Fibroblast of skin of left biceps (primary cell): Measurements from ENCODE around the gene SEMA3E.

ENCODE experiments used
- DNase-seq, 2 experiments: peaks; one replicate each; pipeline ENCODE4 v3.0.0-alpha.2; 2013; ENCODE audit warnings: low read depth in 2 of 2

Gene SEMA3E

DNA sequence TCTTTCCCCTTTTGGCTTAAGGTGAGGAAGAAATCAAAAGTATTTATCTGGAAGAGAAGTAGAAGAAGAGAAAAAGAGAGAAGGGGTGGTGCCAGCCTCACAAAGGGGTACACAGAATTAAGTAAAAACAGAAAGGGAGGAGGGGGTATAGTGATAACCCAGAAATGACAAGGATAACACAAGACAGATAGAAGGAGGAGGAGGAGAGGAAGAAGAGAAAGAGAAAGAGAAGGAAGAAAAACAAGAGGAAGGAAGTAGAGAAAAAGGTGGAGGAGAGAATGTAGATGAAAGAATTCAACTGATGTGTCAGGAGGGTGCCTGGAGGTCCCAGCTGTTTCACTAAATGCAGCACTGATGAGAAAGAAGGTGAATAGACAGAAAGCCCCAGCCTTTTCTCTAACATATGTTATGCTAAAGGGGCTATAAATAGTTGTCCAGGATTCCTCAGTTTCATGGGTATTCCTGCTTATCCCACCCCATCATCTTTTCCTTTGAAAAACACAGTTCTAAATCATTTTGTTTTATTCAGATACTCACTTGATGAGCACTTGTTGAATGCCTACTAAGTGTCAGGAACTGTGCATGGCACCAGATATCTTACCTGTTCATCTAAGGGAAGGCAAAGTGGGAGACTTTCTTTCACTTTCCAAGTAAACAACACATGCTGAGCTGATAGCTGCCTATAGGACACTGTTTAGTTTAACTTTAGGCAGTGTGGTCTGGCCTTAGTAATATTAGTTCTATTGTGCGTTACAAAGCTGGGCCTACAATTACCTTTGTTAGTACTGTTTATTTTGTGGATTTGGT, 8.0 kb downstream of the SEMA3E start:
- DNase-seq = no peak

DNA sequence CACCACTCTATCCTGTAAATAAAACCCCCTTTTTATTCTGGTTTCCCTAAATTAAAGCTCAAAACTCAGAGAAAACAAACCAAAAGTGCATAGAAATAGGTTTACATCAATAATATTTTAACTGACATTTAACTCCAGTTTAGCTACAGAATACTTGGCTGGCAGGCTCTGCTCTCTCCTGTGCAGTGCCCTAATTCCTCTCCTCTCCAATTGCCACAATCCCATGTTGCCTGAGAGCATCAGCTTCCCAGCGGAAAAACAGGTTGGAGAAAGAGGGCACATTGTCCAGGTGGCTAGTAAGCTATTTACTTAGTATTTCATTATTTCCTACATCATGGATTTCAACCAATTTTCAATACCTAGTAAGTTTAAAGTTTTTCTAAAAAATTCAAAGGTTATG, 8.7 kb downstream of the SEMA3E start:
- no peak for DNase-seq

DNA sequence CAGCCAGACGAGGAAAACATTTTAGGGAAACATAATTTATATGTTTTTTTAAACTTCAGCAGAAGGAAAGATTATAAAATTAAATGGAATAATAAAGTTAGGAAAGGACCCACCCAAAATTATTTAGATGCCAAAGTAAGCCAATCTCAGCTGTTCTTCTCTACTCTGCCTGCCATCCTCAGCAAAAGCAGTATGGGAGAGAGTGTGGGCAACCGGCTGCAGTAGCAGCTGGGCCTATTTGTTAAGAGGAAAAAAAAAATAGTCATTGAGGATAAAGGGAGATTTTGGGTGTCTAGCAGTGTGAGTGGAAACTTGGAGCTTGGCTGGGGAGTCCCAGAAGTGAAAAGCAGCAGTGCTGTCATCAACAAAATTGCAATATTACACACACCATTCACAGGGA, 15.4 kb downstream of the SEMA3E start:
- DNase-seq = no peak

DNA sequence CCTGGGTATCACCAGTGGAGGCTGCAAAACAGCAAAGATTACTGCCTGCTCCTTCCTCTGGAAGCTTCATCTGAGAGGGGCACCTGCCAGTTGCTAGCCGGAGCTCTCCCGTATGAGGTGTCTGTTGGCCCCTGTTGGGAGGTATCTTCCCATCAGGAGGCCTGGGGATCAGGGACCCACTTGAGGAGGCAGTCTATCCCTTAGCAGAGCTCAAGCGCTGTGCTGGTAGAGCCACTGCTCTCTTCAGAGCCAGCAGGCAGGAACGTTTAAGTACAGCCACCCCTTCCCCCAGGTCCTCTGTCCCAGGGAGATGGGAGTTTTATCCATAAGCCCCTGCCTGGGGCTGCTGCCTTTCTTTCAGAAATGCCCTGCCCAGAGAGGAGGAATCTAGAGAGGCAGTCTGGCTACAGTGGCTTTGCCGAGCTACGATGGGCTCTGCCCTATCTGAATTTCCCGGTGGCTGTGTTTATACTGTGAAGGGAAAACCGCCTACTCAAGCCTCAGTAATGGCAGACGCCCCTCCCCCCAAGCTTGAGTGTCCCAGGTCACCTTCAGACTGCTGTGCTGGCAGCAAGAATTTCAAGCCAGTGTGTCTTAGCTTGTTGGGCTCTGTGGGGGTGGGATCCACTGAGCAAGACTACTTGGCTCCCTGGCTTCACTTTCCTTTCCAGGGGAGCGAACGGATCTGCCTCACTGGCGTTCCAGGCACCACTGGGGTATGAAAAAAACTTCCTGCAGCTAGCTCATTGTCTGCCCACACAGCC, 19.6 kb downstream of the SEMA3E start:
- no peak for DNase-seq

DNA sequence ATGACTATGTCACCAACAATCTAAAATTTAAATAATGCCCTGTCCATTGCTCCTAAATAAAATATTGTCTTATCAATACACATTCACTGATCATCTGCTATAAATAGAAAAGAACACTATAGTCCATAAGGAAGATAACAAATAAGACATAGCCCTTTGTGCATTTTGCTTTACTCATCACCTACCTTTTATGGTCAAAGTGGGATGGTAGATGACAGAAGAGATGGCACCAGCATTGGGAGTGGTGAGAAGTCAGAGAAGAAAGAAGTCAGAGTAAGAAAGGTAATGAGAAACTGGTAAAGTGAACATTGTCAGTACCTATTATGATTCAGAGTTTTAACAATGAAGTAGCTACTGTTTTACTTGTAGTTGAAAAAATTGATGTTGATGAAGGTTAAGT, 31.1 kb downstream of the SEMA3E start:
- no peak for DNase-seq

DNA sequence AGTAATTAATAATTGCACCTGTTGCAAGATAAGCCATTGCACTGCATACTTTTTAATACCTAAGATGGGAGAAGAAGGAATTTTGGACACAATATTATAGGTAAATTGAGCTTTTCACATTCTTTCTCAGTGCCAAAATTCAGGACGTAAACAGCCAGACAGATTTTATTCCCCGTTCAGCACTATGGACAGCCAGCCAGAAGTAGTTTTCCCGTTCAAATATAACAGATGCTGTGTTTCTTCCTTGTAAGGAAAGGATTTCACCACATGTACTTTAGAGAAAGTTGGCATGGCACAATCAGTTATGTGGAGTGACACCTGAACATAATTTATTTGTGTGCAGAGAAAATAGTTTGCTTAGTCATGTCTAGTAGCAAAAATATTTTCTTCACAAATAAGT, 34.8 kb downstream of the SEMA3E start:
- peak in 1 of 2 experiments; percentile 1 for DNase-seq

DNA sequence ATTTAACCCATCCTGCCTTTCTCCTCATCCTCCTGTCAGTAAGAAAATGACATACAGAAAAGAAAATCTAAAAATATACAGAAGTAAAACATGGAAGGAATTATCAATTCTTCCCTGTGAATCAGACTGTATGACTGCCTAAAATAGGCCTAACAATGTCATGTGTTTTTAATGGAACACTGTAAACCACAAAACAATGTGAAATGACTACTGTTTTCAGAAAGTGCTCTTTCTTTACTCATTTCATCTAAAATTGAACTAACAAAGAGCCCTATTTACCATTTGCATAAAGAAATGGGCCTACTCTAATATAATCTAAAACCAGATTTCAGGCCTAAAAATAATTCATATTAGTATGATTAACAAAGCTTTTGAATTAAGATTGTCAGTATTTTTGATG, 35.7 kb downstream of the SEMA3E start:
- no peak for DNase-seq

DNA sequence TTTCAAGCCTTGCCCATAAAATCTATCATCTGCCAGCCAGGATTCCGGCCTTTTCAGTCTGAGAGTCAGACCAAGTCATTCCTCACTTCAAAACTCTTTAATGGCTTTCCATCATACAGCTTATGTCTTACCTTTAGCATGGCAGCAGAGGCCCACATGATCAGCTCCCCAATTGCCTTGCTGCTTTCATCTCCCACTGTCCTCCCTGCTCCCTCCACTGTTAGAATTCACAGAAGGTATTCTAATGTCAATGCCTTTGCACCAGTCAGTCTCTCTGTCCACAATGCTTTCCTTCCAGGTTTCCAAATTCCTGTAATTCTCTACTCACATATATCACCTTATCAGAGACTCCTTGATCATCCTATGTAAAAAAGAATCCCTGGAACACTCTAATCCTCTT, 37.2 kb downstream of the SEMA3E start:
- no peak for DNase-seq

DNA sequence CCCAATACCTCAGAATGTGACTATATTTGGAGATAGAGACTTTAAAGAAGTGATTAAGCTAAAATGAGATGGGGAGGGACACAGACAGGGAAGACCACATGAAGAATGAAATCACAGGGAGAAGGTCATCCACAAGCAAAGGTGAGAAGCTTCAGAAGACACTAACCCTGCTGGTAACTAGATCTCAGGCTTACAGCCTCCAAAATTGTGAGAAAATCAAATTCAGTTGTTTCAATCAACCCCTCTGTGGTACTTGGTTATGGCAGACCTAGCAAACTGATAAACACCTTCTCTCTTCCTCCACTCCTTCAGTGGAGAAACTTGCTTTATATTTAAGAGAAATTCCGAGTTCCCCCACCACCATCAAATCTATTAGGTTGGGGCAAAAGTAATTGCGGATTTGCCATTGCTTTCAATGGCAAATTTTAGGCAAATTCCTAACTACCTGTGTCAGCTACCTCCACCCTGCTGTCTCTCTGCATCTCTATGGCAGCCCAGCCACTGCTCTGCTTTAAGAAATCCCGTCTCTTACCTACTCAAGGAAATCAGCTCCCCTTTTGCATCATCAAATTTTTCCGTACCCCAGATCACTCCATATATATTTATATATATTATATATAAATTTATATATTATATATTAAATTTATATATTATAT, 38.2 kb downstream of the SEMA3E start:
- no peak for DNase-seq

DNA sequence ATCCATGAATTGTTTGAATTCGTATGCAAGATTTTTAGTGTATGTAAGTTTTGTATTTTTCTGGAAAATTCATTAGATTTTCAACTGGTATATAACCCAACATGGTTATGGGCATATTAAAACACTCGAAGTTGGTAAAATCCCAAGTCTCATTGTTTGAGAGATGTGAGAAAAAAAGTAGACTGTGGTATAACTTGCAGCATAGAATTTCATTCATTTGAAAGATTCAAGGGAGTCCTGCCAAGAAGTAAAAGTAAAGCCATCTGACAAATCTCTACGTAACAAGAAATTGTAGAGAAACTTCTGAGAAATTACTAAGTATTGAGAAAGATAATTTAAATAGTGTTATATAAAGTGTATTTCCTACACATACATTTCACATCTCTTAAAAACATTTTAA, 40.2 kb downstream of the SEMA3E start:
- DNase-seq = peak; percentile 25 to 39

DNA sequence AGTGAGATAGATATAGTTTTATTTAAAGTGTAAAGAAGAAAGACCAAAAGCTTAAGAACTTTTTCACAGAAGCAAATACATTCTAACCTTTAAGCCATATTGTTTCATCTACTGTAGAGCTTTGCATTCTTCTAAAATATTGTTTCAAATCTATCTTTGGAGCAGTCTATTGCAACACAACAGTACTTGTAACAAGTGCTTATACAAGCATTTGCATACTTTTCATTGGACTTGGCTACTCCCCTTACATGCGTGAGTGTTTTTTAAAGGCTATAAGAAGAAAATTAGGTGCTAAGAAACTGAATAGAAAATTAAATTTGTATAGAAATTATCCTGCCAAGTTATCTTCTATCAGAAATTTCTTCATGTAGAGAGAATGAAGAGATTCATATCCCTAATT, 45.3 kb downstream of the SEMA3E start:
- DNase-seq = no peak

DNA sequence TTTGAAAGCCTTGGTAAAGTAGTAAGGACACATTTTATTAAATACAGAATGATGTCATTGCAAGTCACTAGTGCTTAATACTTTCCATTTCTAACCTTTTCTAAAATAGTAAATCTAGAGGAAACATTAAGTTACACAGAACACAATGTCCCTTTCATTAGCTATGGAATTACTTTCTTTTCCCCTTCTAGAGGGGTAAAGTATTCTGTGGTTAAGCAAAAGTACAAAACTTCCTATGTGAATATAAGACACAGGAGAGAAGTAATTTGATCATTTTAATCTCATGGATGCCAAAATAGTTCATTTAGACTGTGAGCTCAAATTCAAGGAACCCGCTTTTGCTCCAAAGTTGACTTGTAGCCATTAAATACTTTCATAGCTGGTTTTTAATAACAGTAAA, 49.8 kb downstream of the SEMA3E start:
- DNase-seq = no peak

DNA sequence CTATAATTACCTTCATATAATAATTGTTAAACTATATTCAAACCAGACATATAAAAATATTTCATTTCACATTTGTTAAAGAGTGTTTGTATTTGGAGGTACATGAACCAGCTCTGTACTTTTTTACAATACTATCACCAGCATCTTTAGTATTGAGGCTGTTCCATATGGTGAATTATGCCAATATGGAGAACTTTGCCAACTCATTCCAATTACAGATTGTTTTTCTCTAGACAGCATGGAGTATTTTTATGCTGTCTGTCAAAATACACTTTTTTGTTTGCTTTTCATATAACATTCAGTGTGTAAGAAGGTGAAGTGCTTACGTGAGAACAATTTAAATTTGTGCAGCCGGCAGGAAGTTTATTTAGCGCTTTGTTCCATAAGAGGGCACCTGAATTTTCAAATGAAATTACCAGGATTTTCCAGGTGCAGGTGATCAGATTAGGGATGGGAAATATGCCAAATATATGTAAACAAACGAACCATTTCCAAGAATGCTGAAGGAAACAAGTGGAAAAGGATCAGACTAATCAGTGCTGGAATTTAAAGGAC, 54.9 kb downstream of the SEMA3E start:
- DNase-seq = no peak

DNA sequence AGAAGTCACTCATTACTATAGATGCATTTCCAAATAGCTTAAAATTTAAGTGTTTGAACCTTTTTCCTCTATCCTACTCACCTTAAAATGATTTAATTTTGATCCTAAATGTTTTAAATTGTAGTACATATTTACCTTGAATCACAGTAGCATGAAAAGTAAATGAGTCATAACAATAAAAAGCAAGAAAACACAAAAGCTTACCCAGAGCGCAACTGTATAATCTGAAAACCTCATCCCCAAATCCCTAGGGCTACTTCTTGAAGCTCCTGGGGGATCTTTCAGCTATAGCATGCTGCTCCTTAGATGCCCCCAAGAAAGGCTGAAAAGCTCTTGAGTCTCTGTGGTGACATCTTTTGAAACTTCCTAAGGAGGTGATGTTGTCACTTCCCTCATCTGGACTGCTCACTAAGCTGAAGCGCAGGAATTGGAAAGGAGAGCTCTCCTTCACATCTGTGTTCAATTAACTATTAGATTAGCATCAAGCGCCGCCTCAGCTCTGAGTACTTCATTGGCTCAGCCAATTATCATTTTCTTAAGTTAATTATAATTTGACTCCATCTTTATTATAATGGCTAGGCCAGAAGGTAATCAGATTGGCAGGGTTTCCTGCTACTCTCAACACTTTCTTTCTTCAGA, 60.2 kb downstream of the SEMA3E start:
- DNase-seq = no peak

DNA sequence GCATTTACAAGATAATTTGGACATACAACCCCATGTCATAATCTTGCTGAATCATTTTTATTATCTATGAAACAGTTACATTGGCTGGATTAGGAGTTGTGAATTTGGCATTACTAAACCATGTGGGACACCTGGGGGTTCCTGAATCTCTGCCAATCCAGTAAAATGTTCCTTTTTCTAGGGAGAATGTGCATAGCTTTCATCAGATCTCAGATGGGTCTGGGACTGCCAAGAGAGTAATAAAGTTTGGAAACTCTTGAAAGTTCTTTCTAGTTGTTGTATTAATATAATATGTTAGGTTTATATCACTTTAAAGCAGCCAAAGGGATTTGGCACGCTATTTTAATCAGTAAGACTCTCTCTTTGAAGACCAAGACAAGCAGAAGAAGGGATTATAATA, 62.7 kb downstream of the SEMA3E start:
- no peak for DNase-seq

DNA sequence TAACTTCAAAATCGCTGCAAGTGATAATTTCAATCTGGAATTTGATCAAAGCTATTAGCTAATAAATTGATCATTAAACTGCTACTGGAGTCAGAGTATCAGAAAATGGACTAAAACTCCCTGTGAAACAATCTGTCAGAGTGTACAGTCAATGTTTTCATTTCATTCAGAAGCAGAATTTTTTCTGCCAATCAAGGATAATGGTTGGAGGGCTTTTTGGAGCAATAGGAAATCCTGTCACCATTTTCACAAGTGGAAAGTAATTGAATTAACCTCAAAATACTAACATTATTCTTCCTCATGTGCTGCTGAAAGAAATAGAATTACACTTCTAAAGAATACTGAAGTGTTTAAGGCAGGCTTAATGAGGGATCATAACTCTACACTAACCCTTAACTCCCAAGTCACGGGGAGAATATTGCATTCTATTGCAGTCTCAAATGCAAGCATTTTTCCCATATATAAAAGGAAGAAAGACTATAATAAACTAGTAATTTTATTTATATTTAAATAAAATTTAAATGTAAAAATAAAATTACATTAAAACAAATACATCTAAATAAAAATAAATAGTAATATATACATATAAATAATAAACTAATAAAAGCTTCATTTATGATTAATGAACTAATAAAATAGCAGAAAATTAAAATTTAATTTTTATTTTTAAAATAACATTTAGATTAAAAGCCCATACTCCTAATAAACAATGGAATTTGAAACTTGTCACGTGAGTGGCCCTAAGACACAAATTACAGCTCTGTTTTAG, 67.1 kb downstream of the SEMA3E start:
- DNase-seq = no peak

DNA sequence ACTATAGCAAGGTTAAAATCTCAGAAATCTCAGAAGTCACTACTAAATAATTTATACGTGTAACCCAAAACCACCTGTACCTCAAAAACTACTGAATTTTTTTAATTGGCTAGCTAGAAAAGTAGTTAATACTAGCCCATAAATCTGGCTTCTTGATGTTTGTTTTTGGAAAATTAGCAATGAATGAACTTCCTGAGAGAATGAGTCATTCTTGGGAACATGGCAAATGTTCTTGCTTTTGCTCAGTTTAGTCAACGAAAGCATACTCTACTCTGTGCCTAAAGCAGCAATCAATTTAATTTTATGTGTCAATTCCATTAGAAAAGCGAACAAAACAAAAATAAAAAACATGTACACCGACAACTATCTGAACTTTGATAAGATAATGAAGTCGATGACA, 69.2 kb downstream of the SEMA3E start:
- no peak for DNase-seq

DNA sequence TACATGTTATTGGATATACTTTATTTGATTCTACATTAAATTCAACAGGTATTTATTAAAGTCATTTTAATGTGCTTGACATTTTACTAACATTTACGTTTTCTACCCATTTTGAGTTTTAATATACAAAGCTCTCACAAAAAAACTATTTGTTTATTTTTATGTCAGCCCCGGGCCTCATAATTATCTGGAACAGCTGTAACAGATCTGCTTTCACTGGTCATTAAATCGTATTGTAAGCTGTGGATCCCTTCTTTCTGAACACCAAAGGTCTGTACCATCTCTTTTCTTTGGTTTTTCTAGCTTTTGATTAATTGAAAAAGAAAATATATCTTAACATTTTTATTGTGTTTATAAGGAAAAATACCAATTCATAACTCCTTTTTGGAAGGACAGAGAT, 73.5 kb downstream of the SEMA3E start:
- no peak for DNase-seq

DNA sequence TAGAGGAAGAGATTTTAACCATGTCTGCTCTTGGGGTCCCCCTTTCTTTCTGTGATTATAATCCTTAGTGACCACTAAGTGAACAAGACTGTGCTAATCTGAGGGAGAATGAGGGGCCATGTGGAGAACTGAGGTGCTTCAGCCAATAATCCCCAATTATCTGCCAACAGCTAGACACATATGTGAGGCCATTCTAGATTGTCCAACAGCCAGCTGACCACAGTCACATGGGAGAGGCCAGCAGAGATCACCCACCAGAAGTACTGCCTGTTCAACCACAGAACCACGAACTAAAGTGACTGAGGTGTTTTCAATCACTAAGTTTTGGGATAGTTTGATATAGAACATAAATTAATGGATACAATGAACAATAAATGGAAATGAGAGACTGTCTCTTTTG, 74.3 kb downstream of the SEMA3E start:
- no peak for DNase-seq

DNA sequence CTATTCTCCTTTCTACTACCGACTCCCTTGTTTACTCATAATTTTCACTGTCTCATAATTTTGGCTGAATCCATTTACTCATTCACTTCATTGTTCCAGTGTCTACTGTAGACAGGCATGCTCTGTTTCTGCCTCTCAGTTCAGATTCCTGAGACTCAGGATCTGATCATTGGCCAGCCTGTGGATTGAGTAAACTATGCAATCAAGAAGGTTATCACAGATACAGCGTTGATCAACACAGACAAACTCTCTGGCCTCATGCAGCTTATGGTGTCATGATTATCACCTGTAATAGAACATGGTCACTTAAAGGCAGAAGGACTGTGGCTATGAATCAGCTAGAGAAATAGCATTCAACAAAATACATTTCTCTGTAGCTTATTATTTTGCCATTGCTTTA, 86.0 kb downstream of the SEMA3E start:
- no peak for DNase-seq

DNA sequence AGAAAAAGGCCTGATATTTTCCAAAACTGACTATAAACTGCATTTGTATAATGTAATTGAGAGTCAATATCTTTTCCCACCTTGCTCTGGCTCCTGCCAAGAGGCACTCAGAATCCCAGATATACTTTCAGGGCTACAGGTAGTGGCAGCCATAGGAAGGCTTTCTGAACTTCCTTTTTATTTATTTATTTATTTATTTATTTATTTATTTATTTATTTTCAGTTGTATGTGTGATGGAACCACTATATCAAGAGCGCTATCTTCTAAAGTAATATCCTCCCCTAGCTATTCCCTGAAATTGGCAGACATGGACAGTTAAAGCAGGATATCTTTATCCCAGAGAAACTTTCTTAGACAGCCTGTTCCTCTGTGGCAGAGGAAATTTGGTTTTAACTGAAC, 86.7 kb downstream of the SEMA3E start:
- DNase-seq = no peak
